AG09309 (cell line): ENCODE measurements around the gene AQP7.

ENCODE experiments used
- DNase-seq: peaks from one replicate; pipeline ENCODE4 v3.0.0-alpha.2; 2010; ENCODE audit warnings: low read depth
- H3K4me3 ChIP-seq: 2 replicates; pipeline ENCODE4 v1.5.1; 2011; ENCODE audit warnings: mild to moderate bottlenecking, low read depth, low read length, moderate library complexity; ENCODE audit not compliant: control insufficient read depth
- CTCF ChIP-seq: IDR thresholded peaks from 2 replicates; pipeline ENCODE4 v1.5.1; 2011; ENCODE audit warnings: mild to moderate bottlenecking, low read depth, low read length, inconsistent platforms; ENCODE audit not compliant: insufficient read depth, control insufficient read depth; ENCODE audit errors: missing control alignments

AQP7 gene

GRCh38 chr9:33434317-33435105 lies 32.1 kb upstream of the AQP7 start:
- TF ChIP-seq CTCF = no peak
- no peak for DNase-seq
- H3K4me3 ChIP-seq = no peak overlapping the region

- H3K4me3 ChIP-seq = no peak overlapping the region
- DNase-seq = no peak
- TF ChIP-seq CTCF = no peak
These were observed 31.5 kb upstream of the AQP7 start for GRCh38 chr9:33433871-33434270.

GRCh38 chr9:33431420-33431819 lies 29.1 kb upstream of the AQP7 start:
- no peak for DNase-seq
- H3K4me3 ChIP-seq = no peak overlapping the region
- no peak for TF ChIP-seq CTCF

GRCh38 chr9:33430942-33431341 lies 28.6 kb upstream of the AQP7 start:
- TF ChIP-seq CTCF = no peak
- no peak for DNase-seq
- H3K4me3 ChIP-seq = no peak overlapping the region

GRCh38 chr9:33429256-33429985 lies 27.1 kb upstream of the AQP7 start:
- H3K4me3 ChIP-seq = no peak overlapping the region
- TF ChIP-seq CTCF = no peak
- DNase-seq = no peak

- TF ChIP-seq CTCF = no peak
- no peak overlapping the region for H3K4me3 ChIP-seq
- DNase-seq = no peak
These were observed 24.5 kb upstream of the AQP7 start for GRCh38 chr9:33426843-33427293.
